HG02623 (cell line): ENCODE data around the gene ETHE1.
A peak's percentile ranks its signal among the peaks of the same experiment; 100 is the strongest.

ENCODE experiments used
- ATAC-seq: cut with Tn5 transposase; IDR thresholded peaks from one replicate; pipeline ENCODE4 v1.9.1; 2021; ENCODE audit warnings: moderate library complexity; ENCODE audit not compliant: unreplicated experiment

The ETHE1 gene

DNA sequence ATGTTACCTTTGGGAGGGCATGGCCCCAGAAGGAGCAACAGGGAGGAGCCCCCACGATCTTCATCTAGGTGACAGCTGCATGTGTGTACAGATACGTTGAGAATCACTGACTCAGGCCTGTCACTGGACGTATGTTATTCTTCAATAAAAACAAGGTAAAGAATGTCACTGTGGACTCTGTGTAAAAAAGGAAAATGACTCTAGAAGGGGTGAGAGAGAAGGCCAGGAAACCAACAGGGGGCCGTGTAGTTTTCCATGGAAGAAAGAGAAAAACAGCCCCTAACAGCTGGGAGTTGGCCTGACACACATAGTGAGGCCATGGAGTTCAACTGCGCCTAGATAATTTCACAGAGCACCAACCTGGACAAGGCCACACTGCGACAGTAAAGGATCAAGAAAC is 59.7 kb downstream of the ETHE1 start:
- ATAC-seq: no peak

- ATAC-seq: no peak
These were observed 60.2 kb downstream of the ETHE1 start for GRCh38 chr19:43466793-43467192.

DNA sequence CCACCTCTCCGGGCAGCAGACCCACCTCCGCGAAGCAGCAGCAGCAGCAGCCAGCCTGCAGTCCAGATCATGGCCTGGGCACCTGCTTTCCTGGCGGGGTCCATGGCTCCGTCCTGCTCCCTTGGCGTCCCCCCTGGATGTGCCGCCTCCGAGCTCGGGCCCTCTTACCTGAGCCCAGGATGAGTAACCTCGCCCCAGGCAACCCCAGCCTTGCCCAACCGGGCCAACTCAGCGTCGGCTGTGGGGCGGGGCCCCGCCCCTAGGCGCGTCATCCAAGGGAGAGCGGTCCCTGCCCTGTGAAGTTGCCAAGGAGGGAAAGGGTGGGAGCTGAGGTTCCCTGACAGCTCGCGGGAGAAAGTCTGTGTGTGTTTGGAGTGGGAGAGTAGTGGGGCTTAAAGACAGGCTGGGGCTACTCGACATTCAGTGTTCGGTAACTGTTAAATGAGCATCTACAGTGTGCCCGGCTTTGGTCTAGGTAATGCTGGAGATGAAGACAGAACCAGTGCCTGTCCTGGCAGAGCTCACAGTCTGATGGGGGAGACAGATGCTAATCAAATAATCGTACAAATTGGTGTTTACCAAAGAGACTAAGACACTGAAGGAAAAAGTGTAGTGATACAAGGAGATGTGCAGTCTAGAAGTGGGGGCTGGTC is 61.4 kb downstream of the ETHE1 start, which contains the start of gene LYPD3:
TSS of gene LYPD3 (minus strand) at position 141 of the 653 bp plus-strand sequence. CDS start at position 104, 37 bp downstream.
- no peak for ATAC-seq

DNA sequence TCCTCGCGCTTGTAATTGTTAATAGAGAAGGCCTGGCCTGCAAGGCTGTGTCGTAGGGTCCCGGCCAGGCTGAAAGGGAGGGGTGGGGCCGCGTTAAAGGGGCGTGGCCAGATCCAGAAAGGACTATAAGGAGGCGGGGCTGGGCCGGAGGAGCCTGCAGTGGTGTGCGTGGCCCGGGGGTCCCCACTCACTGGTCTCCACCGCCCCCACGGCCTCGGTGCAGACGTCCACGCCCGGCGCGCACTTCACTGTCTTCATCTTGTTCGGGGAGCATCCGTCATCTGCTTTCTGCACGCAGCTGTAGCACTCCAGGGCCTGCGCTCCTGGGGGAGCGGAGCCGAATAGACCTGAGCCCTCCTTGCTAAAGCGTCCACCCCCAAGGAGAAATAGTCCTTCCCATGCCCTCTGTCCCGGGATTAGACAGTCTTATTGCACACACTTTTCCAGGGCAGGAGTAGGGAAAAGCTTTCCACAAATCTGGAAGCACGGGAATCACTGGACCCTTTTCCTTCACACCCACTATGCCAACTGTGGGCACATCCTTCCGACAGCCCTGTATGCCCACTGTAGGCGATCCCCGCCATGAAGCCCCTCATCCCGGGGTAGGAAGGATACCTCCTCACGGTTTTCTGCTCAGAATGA is 62.7 kb downstream of the ETHE1 start:
- peak; percentile 25 for ATAC-seq

GRCh38 chr19:43463381-43464133 is 63.4 kb downstream of the ETHE1 start:
- peak; percentile 78 for ATAC-seq

- no peak for ATAC-seq
These were observed 64.1 kb downstream of the ETHE1 start for GRCh38 chr19:43462785-43463380.

GRCh38 chr19:43462383-43462782 is 64.6 kb downstream of the ETHE1 start:
- ATAC-seq: no peak

DNA sequence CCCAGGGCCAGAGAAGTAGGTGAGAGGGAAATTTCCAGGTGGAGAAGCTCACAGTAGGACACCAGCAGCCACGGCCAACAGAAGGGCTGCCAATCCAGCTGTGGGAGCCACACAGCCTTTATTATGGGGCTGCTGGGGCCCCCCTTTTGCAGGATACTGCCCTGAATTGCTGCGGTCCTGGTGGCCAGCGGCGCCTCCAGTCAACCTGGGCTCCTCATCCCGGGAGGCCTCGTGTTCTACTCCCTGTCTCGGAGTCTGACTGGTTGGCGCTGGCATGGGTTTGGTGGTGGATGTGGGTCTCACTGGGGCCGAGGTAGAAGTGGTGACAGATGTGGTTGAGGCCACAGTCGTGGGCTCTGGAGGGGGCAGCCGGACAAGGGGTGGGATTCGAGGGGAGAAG is 65.7 kb downstream of the ETHE1 start:
- ATAC-seq: no peak

DNA sequence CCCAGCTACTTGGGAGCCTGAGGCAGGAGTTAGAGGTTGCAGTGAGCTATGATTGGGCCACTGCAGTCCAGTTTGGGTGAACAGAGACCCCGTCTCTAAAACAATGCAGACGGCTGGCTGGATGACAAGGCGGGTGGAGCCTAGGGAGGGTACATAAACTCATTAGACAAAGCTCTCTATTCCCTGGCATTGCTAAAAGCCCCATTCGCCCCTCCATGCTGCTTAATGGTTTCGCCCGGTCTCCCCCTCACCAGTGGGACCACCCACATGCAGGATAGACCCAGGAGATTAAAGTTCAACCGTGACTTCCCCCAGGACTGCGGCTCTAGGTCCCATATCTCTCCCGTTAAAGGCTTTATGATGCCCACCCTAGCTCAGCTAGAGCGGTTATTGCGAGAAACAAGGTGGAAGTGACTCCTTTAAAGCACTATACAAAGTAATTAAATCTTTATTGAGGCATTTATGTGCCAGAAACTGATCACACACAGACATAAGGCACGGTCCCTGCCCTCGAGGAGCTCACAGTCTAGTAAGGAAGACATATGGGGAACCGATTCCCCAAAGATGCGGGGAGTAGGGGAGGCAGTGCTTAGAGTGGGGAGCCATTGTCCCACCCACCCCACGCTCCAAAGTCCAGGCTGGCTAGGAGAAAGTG is 66.5 kb downstream of the ETHE1 start:
- ATAC-seq: no peak

GRCh38 chr19:43457809-43458208 is 69.2 kb downstream of the ETHE1 start:
- no peak for ATAC-seq
